A549 treated with dexamethasone at 1 μM for 4 hours (cell line): ENCODE data around the gene ZNF440. TPM values are rescaled to one million over a fixed set of nuclear protein-coding genes. Genes with fewer than 3 reads are reported as not detected.

Source experiments
- total RNA-seq: library from RNA; stranded (reverse); fragments of 200-300 nt; extraction: Qiagen RNA extraction; gene quantifications from 5 replicates; pipeline ENCODE4 v1.2.3, GENCODE V29; 2022

Gene ZNF440
- total RNA-seq, result 0.02 to 0.07 TPM (median 0.05 TPM) in 5 replicates

GRCh38 chr19:11814029-11814699 is at the start of gene ZNF440:
TSS of gene ZNF440 (plus strand) at chr19:11814273. CDS start at chr19:11814448, 175 bp downstream.

GRCh38 chr19:11766597-11767591 is 47.2 kb upstream of the ZNF440 start, which contains the start of gene ZNF441:
TSS of gene ZNF441 (plus strand) at chr19:11767000. CDS start at chr19:11767194, 194 bp downstream.

GRCh38 chr19:11798391-11799330 is 15.4 kb upstream of the ZNF440 start, which contains the start of gene ZNF491:
TSS of gene ZNF491 (plus strand) at chr19:11798523. CDS start at chr19:11805954, 7,431 bp downstream.

DNA sequence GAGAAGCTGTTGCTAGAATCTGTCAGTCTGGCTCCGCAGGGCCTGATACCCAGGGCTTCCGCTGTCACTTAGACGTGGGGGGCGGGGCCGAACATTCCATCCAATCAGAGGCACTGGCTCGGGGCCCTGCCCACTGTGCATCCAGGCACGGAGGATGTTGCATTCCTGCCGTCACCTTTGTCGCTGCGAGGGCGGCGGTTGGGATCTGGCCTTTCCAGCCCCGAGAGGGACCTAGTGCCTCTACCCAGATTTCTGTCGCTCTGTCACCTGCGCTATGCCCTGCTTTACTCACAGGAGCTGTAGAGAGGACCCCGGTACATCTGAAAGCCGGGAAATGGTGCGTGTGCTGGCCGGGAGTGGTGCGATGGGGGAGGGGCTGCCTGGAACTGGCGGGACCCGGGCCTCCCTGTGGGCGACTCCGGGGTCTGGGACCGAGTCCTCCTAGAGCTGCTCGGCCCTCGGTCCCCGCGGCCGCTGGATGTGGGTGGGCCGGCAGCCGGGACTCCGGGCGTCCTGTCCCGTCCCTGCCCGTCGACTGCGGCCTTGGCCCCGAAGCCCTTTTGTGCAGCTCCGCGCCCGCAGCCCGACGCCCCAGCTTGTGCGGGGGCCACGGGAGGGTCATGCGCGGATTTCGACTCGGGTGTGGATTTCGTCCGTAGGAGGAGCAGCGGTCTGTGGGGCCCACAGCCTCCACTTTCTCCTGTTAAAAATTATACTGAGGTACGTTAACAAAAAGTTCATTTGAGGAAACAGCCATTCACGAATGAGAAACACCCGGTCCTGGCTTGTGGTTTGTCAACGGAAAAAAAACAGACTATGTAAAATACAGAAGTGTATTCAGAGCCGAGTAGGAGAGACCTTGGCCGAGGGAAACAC is 34.8 kb downstream of the ZNF440 start, which contains the start of gene ZNF439:
TSS of gene ZNF439 (plus strand) at position 133 of the 876 bp plus-strand sequence. CDS start at position 275, 142 bp downstream.

Other genes starting within 250 kb of the ZNF440 start
- gene ACP5, start 236.6 kb upstream of the ZNF440 start, total RNA-seq, result 0.11 to 0.41 TPM (median 0.25 TPM) in 5 replicates
- 2.7 to 4.0 TPM (median 3.5 TPM) in 5 replicates for gene ZNF627, start 216.8 kb upstream of the ZNF440 start, total RNA-seq
- 2.1 to 3.2 TPM (median 2.4 TPM) in 5 replicates for gene ZNF823, start 75.3 kb upstream of the ZNF440 start, total RNA-seq
- gene ZNF441, start 47.3 kb upstream of the ZNF440 start, total RNA-seq, result 0.01 TPM in 1 of 5 replicates, not detected in the others
- gene ZNF491, start 15.8 kb upstream of the ZNF440 start, total RNA-seq, result not detected in 5 replicates
- gene ZNF439, start 34.5 kb downstream of the ZNF440 start, total RNA-seq, result not detected in 5 replicates
- not detected in 5 replicates for gene ZNF69, start 73.5 kb downstream of the ZNF440 start, total RNA-seq
- gene ZNF700, start 110.8 kb downstream of the ZNF440 start, total RNA-seq, result 0.16 to 0.27 TPM (median 0.23 TPM) in 5 replicates
- gene ZNF763, start 150.8 kb downstream of the ZNF440 start, total RNA-seq, result not detected in 5 replicates
- gene ZNF433, start 221.4 kb downstream of the ZNF440 start, total RNA-seq, result not detected in 5 replicates
- gene ZNF878, start 238.7 kb downstream of the ZNF440 start, total RNA-seq, result not detected in 5 replicates